HUES64 (cell line): Measurements from ENCODE around the gene MBD3L2.
"Not testable (repeated sequence)": the region's sequence is repeated elsewhere in the genome, so short reads cannot be mapped to it uniquely, and the experiment has no call there.

Experiments used
- H3K27ac ChIP-seq: 2 replicates; pipeline ENCODE4 v1.7.0; 2013; ENCODE audit warnings: low read depth, low read length, inconsistent platforms
- H3K27me3 ChIP-seq: 2 replicates; pipeline ENCODE4 v1.6.1; 2013; ENCODE audit warnings: mild to moderate bottlenecking, low read length; ENCODE audit not compliant: insufficient read depth
- H3K36me3 ChIP-seq: 2 replicates; pipeline ENCODE4 v1.6.1; 2013; ENCODE audit warnings: mild to moderate bottlenecking, low read length; ENCODE audit not compliant: insufficient read depth
- H3K4me1 ChIP-seq: 2 replicates; pipeline ENCODE4 v1.6.1; 2013; ENCODE audit warnings: mild to moderate bottlenecking, low read length, moderate library complexity; ENCODE audit not compliant: insufficient read depth
- H3K4me3 ChIP-seq: 2 replicates; pipeline ENCODE4 v1.5.1; 2013; ENCODE audit warnings: mild to moderate bottlenecking, low read length, moderate library complexity
- H3K9ac ChIP-seq: 2 replicates; pipeline ENCODE4 v1.6.1; 2013; ENCODE audit warnings: mild to moderate bottlenecking, low read depth, low read length
- H3K9me3 ChIP-seq: 2 replicates; pipeline ENCODE4 v1.6.1; 2013; ENCODE audit warnings: low read depth, low read length; ENCODE audit not compliant: insufficient read depth
- WGBS: fragments of 150-250, 120-280 bp; methylation state at CpG from one replicate; pipeline ENCODE4 v1.1.7; 2013; ENCODE audit warnings: missing lambda C conversion rate; 5-methylcytosine and 5-hydroxymethylcytosine counted together

Gene MBD3L2

GRCh38 chr19:7063764-7064418 lies 14.8 kb downstream of the MBD3L2 start:
- WGBS: 86% methylated on average over 9 of the region's 9 CpGs
- no peaks in the 10 kb centered on the region for H3K36me3 ChIP-seq
- H3K4me3 ChIP-seq: no peak overlapping the region

GRCh38 chr19:7067122-7067521 lies 18.0 kb downstream of the MBD3L2 start:
- H3K36me3 ChIP-seq, H3K27me3 ChIP-seq, H3K4me1 ChIP-seq, H3K27ac ChIP-seq, H3K4me3 ChIP-seq, H3K9ac ChIP-seq: not testable (repeated sequence)
- WGBS: 45% methylated on average over 13 of the region's 13 CpGs
- H3K9me3 ChIP-seq: peaks cover 34% of the 10 kb centered on the region

More at GRCh38 chr19:7063764-7064418, 14.8 kb downstream of the MBD3L2 start:
- no peak overlapping the region for H3K9ac ChIP-seq
- no peak overlapping the region for H3K27ac ChIP-seq
- peaks cover 33% of the 10 kb centered on the region for H3K9me3 ChIP-seq
- no peaks in the 10 kb centered on the region for H3K4me1 ChIP-seq
- no peaks in the 10 kb centered on the region for H3K27me3 ChIP-seq

GRCh38 chr19:7067716-7068115 lies 18.6 kb downstream of the MBD3L2 start:
- H3K4me1 ChIP-seq: peaks cover 5% of the 10 kb centered on the region; the same call in 1 of the 2 replicates
- no peak overlapping the region for H3K9ac ChIP-seq
- H3K36me3 ChIP-seq: peaks cover 15% of the 10 kb centered on the region
- H3K9me3 ChIP-seq: peaks cover 34% of the 10 kb centered on the region
- no peaks in the 10 kb centered on the region for H3K27me3 ChIP-seq
- WGBS: 80% methylated on average over 2 of the region's 2 CpGs
- no peak overlapping the region for H3K4me3 ChIP-seq
- H3K27ac ChIP-seq: no peak overlapping the region

GRCh38 chr19:7068599-7068998 lies 19.5 kb downstream of the MBD3L2 start:
- no peaks in the 10 kb centered on the region for H3K27me3 ChIP-seq
- H3K4me3 ChIP-seq: peak overlapping the region; percentile 98
- peaks cover 5% of the 10 kb centered on the region; the same call in 1 of the 2 replicates for H3K4me1 ChIP-seq
- peaks cover 21% of the 10 kb centered on the region for H3K36me3 ChIP-seq
- H3K9ac ChIP-seq: no peak overlapping the region
- H3K27ac ChIP-seq: no peak overlapping the region
- peaks cover 29% of the 10 kb centered on the region for H3K9me3 ChIP-seq
- 83% methylated on average over 3 of the region's 6 CpGs for WGBS

- Histone ChIP-seq H3K36me3 (peaks cover 24% of the 10 kb centered on the region), H3K27ac (peak within 1 kb of the TSS; percentile 89), H3K4me1 (peaks cover 5% of the 10 kb centered on the region; the same call in 1 of the 2 replicates), H3K4me3 (peak within 1 kb of the TSS; percentile 98), H3K9me3 (peaks cover 26% of the 10 kb centered on the region; the same call in 1 of the 2 replicates), H3K9ac (peak within 1 kb of the TSS; percentile 85), H3K27me3 (no peaks in the 10 kb centered on the region)
- 2% methylated on average over 56 of the region's 56 CpGs for WGBS
These were observed 20.2 kb downstream of the MBD3L2 start, which contains the start of gene ZNF557 for GRCh38 chr19:7069042-7069903. Gene ZNF557 (plus strand): TSS chr19:7069703. CDS start chr19:7075075, 5,372 bp downstream.

GRCh38 chr19:7069904-7070226 lies 20.7 kb downstream of the MBD3L2 start:
- Histone ChIP-seq H3K9me3 (peaks cover 23% of the 10 kb centered on the region; the same call in 1 of the 2 replicates), H3K27ac (peak overlapping the region; percentile 89), H3K27me3 (no peaks in the 10 kb centered on the region), H3K4me1 (peaks cover 5% of the 10 kb centered on the region; the same call in 1 of the 2 replicates), H3K4me3 (peak overlapping the region; percentile 98), H3K36me3 (peaks cover 28% of the 10 kb centered on the region), H3K9ac (peak overlapping the region; percentile 85)
- WGBS: 2% methylated on average over 12 of the region's 12 CpGs

GRCh38 chr19:7072541-7072940 lies 23.4 kb downstream of the MBD3L2 start:
- Histone ChIP-seq H3K27ac (no peak overlapping the region), H3K4me1 (peaks cover 5% of the 10 kb centered on the region; the same call in 1 of the 2 replicates), H3K36me3 (peaks cover 54% of the 10 kb centered on the region), H3K27me3 (no peaks in the 10 kb centered on the region), H3K9ac (no peak overlapping the region), H3K4me3 (no peak overlapping the region), H3K9me3 (peaks cover 23% of the 10 kb centered on the region)
- 92% methylated on average over 6 of the region's 6 CpGs for WGBS

GRCh38 chr19:7074705-7075282 lies 25.7 kb downstream of the MBD3L2 start:
- 97% methylated on average over 29 of the region's 29 CpGs for WGBS
- Histone ChIP-seq H3K36me3 (peaks cover 77% of the 10 kb centered on the region), H3K27ac (no peak overlapping the region), H3K4me1 (peaks cover 5% of the 10 kb centered on the region; the same call in 1 of the 2 replicates), H3K9ac (no peak overlapping the region), H3K4me3 (no peak overlapping the region), H3K27me3 (no peaks in the 10 kb centered on the region), H3K9me3 (peaks cover 34% of the 10 kb centered on the region)

GRCh38 chr19:7076151-7076550 lies 27.0 kb downstream of the MBD3L2 start:
- Histone ChIP-seq H3K36me3 (peaks cover 85% of the 10 kb centered on the region), H3K9me3 (peaks cover 48% of the 10 kb centered on the region), H3K4me3 (no peak overlapping the region), H3K27me3 (no peaks in the 10 kb centered on the region), H3K27ac (no peak overlapping the region), H3K4me1 (no peaks in the 10 kb centered on the region), H3K9ac (no peak overlapping the region)
- 94% methylated on average over 6 of the region's 6 CpGs for WGBS

GRCh38 chr19:7078008-7078407 lies 28.9 kb downstream of the MBD3L2 start:
- peaks cover 66% of the 10 kb centered on the region for H3K9me3 ChIP-seq

More at GRCh38 chr19:7078008-7078407, 28.9 kb downstream of the MBD3L2 start:
- H3K27me3 ChIP-seq: no peaks in the 10 kb centered on the region
- no peak overlapping the region for H3K27ac ChIP-seq
- 100% methylated on average over 1 of the region's 2 CpGs for WGBS
- no peak overlapping the region for H3K9ac ChIP-seq
- H3K4me3 ChIP-seq: no peak overlapping the region; the same call in 1 of the 2 replicates
- H3K36me3 ChIP-seq: peaks cover 91% of the 10 kb centered on the region
- no peaks in the 10 kb centered on the region for H3K4me1 ChIP-seq
